Body of pancreas (tissue), 4 donors: ENCODE results near the gene ZYG11B. TPM values are rescaled to one million over a fixed set of nuclear protein-coding genes. Genes with fewer than 3 reads are reported as not detected.
"Not testable (repeated sequence)": the region's sequence is repeated elsewhere in the genome, so short reads cannot be mapped to it uniquely, and the experiment has no call there.

Experiments used
- ATAC-seq: fragments of 150-250 bp; one replicate; pipeline ENCODE4 v1.9.1; 2016
- DNase-seq, 4 donors: peaks; one replicate each; pipeline ENCODE4 v3.0.0-alpha.2; 2019
- H3K27ac ChIP-seq, 4 donors: fragments of 200-600 bp; sonication (generic); 1 replicate in 3 of 4; 2 replicates in 1 of 4; pipeline versions ENCODE4 v1.5.1 to v1.6.1; 2016 to 2019; ENCODE audit warnings: mild to moderate bottlenecking in 1 of 4, mixed read lengths in 1 of 4, moderate library complexity in 1 of 4
- H3K27me3 ChIP-seq, 2 donors: fragments of 200-600 bp; sonication (generic); one replicate each; pipeline ENCODE4 v1.6.0; 2016; ENCODE audit warnings: mild to moderate bottlenecking in 1 of 2
- H3K36me3 ChIP-seq, 2 donors: fragments of 200-600 bp; sonication (generic); replicated peaks in 1 of 2; 2 replicates each; pipeline ENCODE4 v1.5.1; 2016; ENCODE audit warnings: low read depth in 2 of 2; ENCODE audit not compliant: insufficient read depth in 1 of 2
- H3K4me1 ChIP-seq: fragments of 200-600 bp; sonication (generic); one replicate; pipeline ENCODE4 v1.6.0; 2016
- H3K4me3 ChIP-seq, 2 donors: fragments of 200-600 bp; sonication (generic); 1 replicate in 1 of 2; 2 replicates in 1 of 2; pipeline ENCODE4 v1.5.1; 2016 to 2019
- H3K9me3 ChIP-seq, 3 donors: fragments of 200-600 bp; sonication (generic); 1 replicate in 2 of 3; 2 replicates in 1 of 3; pipeline ENCODE4 v1.5.1; 2016
- CTCF ChIP-seq, 7 experiments: fragments of 450-650 bp in 4 of 7; fragments of 200-600 bp in 3 of 7; sonication (generic) in 3 of 7; IDR thresholded peaks; one replicate each; pipeline ENCODE4 v1.5.1; 2016 to 2019; ENCODE audit warnings: antibody characterized with exemption in 7 of 7
- POLR2A ChIP-seq, 3 donors: fragments of 450-650 bp; IDR thresholded peaks; one replicate each; pipeline ENCODE4 v1.6.1; 2016; ENCODE audit warnings: antibody characterized with exemption in 3 of 3, mild to moderate bottlenecking in 2 of 3
- WGBS, 2 donors: methylation state at CpG; one replicate each; pipeline ENCODE4 v1.1.5; 2017; 5-methylcytosine and 5-hydroxymethylcytosine counted together
- intact Hi-C: fragments of 100-400 bp; cut with DNase I; formaldehyde crosslinking; loops from one replicate; pipeline ENCODE4 v1.15.1; 2023
- total RNA-seq, 2 donors: library from RNA; depleted of rRNA; stranded (reverse); fragments of >200 nt; gene quantifications; one replicate each; pipeline ENCODE4 v1.1.0, GENCODE V29; 2016

Gene ZYG11B
- total RNA-seq, 2 donors from 2014 or later = 16.3 to 16.5 TPM

- 71 to 80% methylated on average over 3 of the region's 3 CpGs for WGBS, 2 donors
- DNase-seq (no peak), ATAC-seq (no peak)
- Histone ChIP-seq H3K4me3 (no peak overlapping the region), H3K36me3 (no peaks in the 10 kb centered on the region), H3K9me3 (no peaks in the 10 kb centered on the region), H3K4me1 (peaks cover 8% of the 10 kb centered on the region), H3K27ac (no peak overlapping the region), H3K27me3 (no peaks in the 10 kb centered on the region)
- TF ChIP-seq CTCF (IDR thresholded peaks at IDR 0.05) (no peak), POLR2A (IDR thresholded peaks at IDR 0.05) (no peak)
- intact Hi-C loops = no loop called here
Observed at GRCh38 chr1:52680353-52680752, 45.9 kb upstream of the ZYG11B start.

GRCh38 chr1:52681136-52681535 lies 45.1 kb upstream of the ZYG11B start:
- no peak for TF ChIP-seq POLR2A (IDR thresholded peaks at IDR 0.05)
- TF ChIP-seq CTCF (IDR thresholded peaks at IDR 0.05) = no peak
- H3K4me1 ChIP-seq = peaks cover 11% of the 10 kb centered on the region
- no peak overlapping the region for H3K27ac ChIP-seq
- H3K27me3 ChIP-seq = no peaks in the 10 kb centered on the region
- no peak for ATAC-seq
- intact Hi-C loops = no loop called here
- no peak overlapping the region for H3K4me3 ChIP-seq
- DNase-seq = no peak
- WGBS, 2 donors = 88% methylated on average over 4 of the region's 4 CpGs
- no peaks in the 10 kb centered on the region for H3K36me3 ChIP-seq
- no peaks in the 10 kb centered on the region for H3K9me3 ChIP-seq

GRCh38 chr1:52683367-52683940 lies 42.8 kb upstream of the ZYG11B start:
- ATAC-seq (no peak), DNase-seq (no peak)
- Histone ChIP-seq H3K27me3 (no peaks in the 10 kb centered on the region), H3K27ac (no peak overlapping the region), H3K4me3 (no peak overlapping the region), H3K4me1 (peaks cover 4% of the 10 kb centered on the region), H3K9me3 (no peaks in the 10 kb centered on the region), H3K36me3 (peaks cover 0 to 5% of the 10 kb centered on the region in 2 donors)
- 90 to 98% methylated on average over 4 of the region's 4 CpGs for WGBS, 2 donors
- no peak for TF ChIP-seq CTCF (IDR thresholded peaks at IDR 0.05)
- no peak for TF ChIP-seq POLR2A (IDR thresholded peaks at IDR 0.05)
- intact Hi-C loops = no loop called here

GRCh38 chr1:52684545-52684944 lies 41.7 kb upstream of the ZYG11B start:
- Histone ChIP-seq H3K27ac (no peak overlapping the region), H3K27me3 (no peaks in the 10 kb centered on the region), H3K36me3 (peaks cover 0 to 8% of the 10 kb centered on the region in 2 donors), H3K9me3 (no peaks in the 10 kb centered on the region), H3K4me1 (peaks cover 4% of the 10 kb centered on the region), H3K4me3 (no peak overlapping the region)
- DNase-seq = no peak
- 95% methylated on average over 1 of the region's 1 CpG for WGBS, 2 donors
- intact Hi-C loops = no loop called here
- no peak for ATAC-seq
- TF ChIP-seq POLR2A (IDR thresholded peaks at IDR 0.05) (no peak), CTCF (IDR thresholded peaks at IDR 0.05) (no peak)

GRCh38 chr1:52686261-52686751 lies 39.9 kb upstream of the ZYG11B start:
- intact Hi-C loops, H3K9me3 ChIP-seq, H3K4me1 ChIP-seq, H3K36me3 ChIP-seq, H3K27ac ChIP-seq, H3K4me3 ChIP-seq, H3K27me3 ChIP-seq: not testable (repeated sequence)
- DNase-seq (peak; percentile 64 to 74 (median 70)), ATAC-seq (peak; percentile 88)
- WGBS, 2 donors = 60 to 64% methylated on average over 14 to 17 of the region's 17 CpGs
- TF ChIP-seq CTCF (IDR thresholded peaks at IDR 0.05) = peak; percentile 61 to 84 (median 74)
